GM19025 (cell line): ENCODE data around the gene LRRN3.
A peak's percentile ranks its signal among the peaks of the same experiment; 100 is the strongest.

ENCODE experiments used
- ATAC-seq: cut with Tn5 transposase; IDR thresholded peaks from one replicate; pipeline ENCODE4 v1.9.1; 2021; ENCODE audit warnings: mild to moderate bottlenecking, low read depth, moderate library complexity; ENCODE audit not compliant: unreplicated experiment

LRRN3 gene

GRCh38 chr7:111076205-111076604 is 14.7 kb upstream of the LRRN3 start:
- no peak for ATAC-seq

- no peak for ATAC-seq
Measured at GRCh38 chr7:111077001-111077400, 13.9 kb upstream of the LRRN3 start.

DNA sequence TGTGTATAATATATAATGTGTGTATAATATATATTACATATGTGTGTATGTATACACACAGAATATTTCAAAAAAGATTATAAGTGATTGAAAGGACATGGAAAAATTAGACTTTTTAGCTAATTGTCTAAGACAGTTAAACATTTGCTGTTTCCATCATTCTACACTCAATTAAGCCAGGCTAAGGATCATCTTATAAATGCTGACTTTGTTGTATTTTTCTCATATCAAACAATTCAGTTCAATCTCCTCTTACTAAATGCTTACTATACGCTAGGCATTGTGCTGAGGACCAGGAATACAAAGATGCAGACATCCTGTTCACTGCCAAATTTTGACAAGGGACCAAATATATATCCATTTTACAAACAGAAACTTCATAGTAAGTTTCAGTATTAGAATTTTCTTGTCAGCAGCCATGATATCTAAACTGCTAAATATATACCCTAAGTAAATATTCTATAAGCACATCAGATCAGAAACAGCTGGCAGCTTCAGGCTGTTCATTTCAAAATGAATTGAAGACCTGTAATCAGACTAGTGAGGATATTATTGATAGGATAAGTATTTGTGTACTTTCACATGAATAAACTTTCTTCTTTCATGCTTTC is 10.3 kb upstream of the LRRN3 start:
- no peak for ATAC-seq

- ATAC-seq: no peak
Measured at GRCh38 chr7:111081546-111082267, 9.2 kb upstream of the LRRN3 start.

DNA sequence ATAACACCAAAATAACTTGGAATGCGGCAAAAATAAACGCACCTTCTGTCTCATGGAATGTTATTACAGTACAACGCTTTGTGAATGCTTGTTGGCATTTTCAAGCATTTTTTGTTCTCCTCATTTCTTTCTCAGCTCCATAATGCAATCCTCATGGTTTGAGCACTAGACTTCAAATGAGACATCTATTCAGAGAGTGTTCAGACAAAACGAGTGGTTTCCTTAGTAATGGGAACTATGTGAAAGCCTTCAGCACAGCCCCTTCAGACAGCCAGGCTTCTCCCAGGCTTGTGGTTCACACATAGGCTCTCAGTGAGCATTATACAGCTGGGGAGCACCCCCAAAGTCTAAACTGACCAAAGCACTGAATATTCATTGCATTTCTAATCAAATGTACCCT is 8.6 kb upstream of the LRRN3 start:
- no peak for ATAC-seq

- ATAC-seq: peak; percentile 100
Measured at GRCh38 chr7:111083413-111083812, 7.5 kb upstream of the LRRN3 start.

- no peak for ATAC-seq
Measured at GRCh38 chr7:111085356-111085755, 5.6 kb upstream of the LRRN3 start.

GRCh38 chr7:111086532-111086931 is 4.4 kb upstream of the LRRN3 start:
- no peak for ATAC-seq

DNA sequence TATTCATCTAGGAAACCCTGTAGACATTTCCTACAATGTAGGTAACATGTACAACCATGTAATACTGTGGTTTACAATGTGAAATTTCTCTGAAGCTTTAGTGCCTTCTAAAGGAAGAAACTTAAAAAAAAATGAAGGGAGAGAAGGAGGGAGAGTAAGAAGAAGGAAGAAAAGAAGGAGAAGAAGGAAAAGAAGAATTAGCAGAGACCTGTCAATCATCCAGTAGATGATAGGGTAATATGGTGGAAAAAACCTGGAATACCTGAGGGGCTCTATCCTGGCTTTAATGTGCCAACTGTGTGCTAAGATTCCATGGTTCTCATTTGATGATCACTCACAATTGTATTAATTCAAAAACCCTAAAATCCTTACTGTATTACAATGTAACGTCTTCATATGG is 2.6 kb upstream of the LRRN3 start:
- ATAC-seq: no peak

- peak; percentile 36 for ATAC-seq
Measured at GRCh38 chr7:111089822-111090426, 1.0 kb upstream of the LRRN3 start.

GRCh38 chr7:111091593-111092358 is 849 bp downstream of the LRRN3 start:
- no peak for ATAC-seq

DNA sequence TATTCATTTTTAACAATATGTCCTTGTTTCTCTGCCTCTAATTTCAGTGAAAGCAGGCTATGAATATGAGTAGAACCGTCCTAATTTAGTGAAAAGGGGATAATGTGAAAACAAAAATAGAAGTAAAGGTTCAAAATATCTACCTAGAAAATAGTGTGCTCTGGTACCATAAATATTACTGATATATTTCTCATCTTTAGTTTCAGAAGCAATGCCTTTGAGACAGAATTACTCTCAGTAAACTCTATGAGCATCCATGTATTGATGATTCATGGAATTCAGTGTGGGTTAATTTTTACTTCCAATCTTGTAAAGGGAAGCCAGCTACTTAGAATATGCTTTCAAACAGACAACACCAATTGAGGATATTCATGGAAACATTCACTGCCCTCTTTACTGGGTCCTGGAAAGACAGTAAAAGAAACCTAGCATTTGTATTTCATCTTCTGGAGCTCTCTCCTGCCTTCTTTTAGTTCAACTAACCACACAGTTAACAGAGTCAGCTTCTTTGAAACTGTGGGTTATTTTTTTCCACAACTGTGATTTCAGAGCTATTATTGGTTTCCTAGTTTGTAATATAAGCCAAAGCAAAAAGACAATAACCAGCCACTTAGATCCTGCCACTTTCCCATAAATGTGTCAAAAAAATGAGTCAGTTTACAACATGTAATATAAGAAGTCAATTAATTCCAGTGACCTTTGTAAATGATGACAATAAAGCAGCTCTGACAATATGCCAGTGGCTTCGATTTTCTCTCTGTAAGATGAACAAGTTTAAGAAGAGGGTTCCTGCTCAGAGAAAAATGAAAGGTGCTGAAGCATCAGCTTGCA is 1.7 kb downstream of the LRRN3 start:
- no peak for ATAC-seq

- no peak for ATAC-seq
Measured at GRCh38 chr7:111093496-111093895, 2.6 kb downstream of the LRRN3 start.

GRCh38 chr7:111094419-111094818 is 3.5 kb downstream of the LRRN3 start:
- ATAC-seq: no peak

- ATAC-seq: no peak
Measured at GRCh38 chr7:111096997-111097396, 6.1 kb downstream of the LRRN3 start.

- ATAC-seq: peak; percentile 83
Measured at GRCh38 chr7:111098011-111098925, 7.3 kb downstream of the LRRN3 start.

DNA sequence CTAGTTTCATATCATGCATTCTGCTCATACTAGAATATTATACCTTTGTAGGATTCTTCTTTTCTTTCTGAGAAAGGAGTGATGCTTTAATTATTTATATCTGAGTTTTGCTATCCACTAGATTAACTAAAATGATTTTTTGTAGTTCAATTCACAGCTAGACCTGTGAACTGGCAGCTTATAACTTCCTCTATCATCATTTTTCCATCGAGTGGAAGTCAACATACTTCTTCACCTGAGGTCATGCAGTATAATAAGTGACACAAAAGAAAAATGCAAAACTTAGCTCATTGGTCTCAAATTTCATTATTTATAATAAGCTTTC is 8.0 kb downstream of the LRRN3 start:
- no peak for ATAC-seq

DNA sequence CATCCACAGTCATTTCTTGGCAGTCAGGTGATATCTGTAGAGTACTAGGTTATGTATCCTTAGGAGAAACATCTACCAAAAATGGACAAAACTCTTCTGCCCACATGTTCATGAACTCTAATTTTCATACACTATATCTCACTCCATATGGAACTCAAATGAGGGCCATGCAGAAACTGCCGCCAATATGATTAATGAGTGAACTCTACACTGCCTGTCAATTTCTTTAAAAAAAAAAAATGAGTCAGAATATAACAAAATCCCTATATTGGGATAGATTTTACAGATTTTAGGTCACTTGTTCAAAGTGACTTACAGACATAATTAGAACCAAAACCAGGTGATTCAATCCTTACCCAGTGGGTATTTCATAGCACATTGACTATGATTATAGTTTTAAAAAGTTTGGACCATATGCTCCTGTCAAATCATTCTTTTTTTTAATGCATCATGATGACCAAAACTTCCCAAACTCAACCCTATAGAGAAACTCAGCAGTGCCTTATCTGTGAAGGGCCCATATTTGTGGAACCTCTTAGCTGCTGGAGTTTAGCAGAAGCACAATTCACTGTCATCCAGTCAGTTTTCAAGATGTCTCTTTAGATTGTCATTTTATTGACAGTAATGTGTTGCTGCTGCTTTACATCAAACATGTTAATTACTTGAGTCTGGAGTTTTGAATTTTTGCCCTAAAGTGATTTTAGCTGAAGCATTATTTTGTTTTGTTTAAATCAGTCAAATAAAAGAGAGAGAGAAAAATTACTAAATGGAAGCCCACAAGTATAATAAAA is 11.1 kb downstream of the LRRN3 start:
- no peak for ATAC-seq

- ATAC-seq: no peak
Measured at GRCh38 chr7:111103136-111103535, 12.2 kb downstream of the LRRN3 start.
